ENCODE measurements around the gene IDH3B. TPM values are rescaled to one million over a fixed set of nuclear protein-coding genes. Genes with fewer than 3 reads are reported as not detected.
"Not testable (repeated sequence)": the region's sequence is repeated elsewhere in the genome, so short reads cannot be mapped to it uniquely, and the experiment has no call there.

The IDH3B gene
- total RNA-seq, 8 experiments from 2014 or later, result 53.1 to 119 (median 74.9) TPM

DNA sequence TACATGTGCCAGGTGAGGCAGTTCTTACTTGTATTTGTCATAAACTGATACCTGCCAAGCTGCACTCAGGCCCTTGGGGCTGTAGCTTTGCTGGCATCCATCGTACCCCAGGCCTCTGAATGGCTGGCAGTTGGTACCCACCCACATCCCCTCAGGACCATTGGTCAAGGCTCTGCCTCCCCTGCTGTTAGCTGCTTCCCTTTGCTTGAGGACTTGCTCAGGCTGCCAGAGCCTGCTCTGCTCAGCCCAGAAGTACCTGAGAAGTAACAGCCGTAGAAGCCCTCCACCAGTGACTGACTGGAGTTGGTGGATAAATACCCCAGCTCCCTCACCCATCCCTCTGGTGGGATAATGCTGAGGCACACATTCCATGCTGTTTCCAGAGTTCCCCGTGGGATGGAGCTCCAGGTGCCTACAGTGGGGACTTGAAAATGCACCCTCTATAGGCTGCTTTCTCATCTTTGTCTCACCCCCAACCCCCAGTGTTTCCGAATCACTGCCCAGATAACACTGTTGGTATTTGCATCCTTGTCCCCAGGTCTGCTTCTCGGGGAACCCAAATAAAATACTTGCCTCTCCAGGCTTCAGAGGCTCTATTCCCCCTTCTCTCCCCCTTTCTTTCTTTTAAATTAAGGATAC, 35.9 kb upstream of the IDH3B start:
- ATAC-seq (replicated peaks in 6 of 8), result no peak
- H3K4me3 ChIP-seq, result no peak overlapping the region
- 32 to 90% (median 56%) methylated on average over 1 to 4 of the region's 5 CpGs; no CpG with 5 or more reads in 4 of the 10 experiments for WGBS, 10 experiments
- peaks cover 0 to 3% of the 10 kb centered on the region in 2 donors for H3K4me1 ChIP-seq (replicated peaks in 1 of 2)
- no peak overlapping the region for H3K27ac ChIP-seq
- in situ Hi-C loops (cut with MboI; ENCODE audit: low pct_unique_long_range_greater_than_20kb in 2 of 9, low sequenced_read_pairs in 9 of 9, unreplicated experiment in 9 of 9), result loop anchor here in 1 of 9 experiments (25.0 kb wide), 1 partner anchor 162 kb away; the partner anchor contains the start of gene PTPRA

DNA sequence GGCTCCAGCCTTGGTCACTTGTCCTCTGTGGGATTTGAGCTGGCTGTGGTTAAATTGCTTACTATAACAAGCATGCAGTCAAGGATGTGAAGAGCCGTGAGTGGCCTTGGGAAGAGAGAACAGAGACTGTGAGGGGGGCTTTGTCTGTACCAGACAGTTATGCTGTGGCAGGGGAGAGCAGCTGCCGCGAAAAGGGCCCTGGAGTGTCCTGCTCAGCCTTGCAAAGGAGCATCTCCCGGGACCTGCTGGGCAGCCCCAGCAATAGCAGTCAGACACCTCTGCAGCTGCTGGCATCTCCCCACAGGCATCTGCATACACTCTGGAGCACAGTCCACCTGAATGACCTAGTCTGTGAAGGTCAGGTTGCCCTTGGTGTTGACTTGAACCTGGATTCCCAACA, 34.9 kb upstream of the IDH3B start:
- Histone ChIP-seq H3K27ac (no peak overlapping the region), H3K4me1 (replicated peaks in 1 of 2) (peaks cover 3 to 7% of the 10 kb centered on the region in 2 donors), H3K4me3 (no peak overlapping the region)
- in situ Hi-C loops (cut with MboI; ENCODE audit: low pct_unique_long_range_greater_than_20kb in 2 of 9, low sequenced_read_pairs in 9 of 9, unreplicated experiment in 9 of 9), result loop anchor here in 1 of 9 experiments (25.0 kb wide), 1 partner anchor 163 kb away; the partner anchor contains the start of gene PTPRA
- ATAC-seq (replicated peaks in 6 of 8), result no peak
- 40 to 60% methylated on average over 1 of the region's 4 CpGs; no CpG with 5 or more reads in 8 of the 10 experiments for WGBS, 10 experiments

DNA sequence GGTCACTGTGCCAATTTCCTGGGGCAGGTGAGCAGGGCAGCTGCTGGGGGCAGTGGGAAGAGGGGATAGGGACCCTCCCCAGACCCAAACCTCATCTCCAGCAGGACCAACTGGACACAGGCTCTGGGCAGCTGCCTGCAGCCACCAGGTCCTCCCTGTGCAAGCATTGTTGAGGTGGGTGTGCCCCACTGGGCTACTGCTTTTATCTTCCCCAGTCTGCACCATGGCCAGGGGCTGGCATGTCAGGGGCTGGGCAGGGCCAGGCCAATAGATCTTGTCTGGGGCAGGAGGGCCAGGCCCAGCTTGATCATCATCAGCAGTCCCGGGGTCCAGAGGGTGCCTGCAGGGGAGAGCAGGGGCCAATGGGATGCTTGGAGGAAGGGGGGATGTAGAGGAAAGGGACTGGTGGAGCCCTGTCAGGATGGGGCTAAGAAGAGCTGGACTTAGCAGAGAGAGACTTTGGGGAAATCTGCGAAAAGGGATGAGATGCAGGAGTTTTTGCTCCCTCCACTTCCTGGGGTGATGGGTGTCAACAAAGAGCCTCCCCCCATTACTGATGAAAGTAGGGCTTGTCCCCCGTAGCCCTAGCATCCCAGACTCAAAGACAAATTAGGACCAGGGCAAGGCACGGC, 34.3 kb upstream of the IDH3B start:
- ATAC-seq (replicated peaks in 6 of 8), result peak in 3 of 8 experiments; percentile 44 to 69 (median 67)
- Histone ChIP-seq H3K27ac (no peak overlapping the region), H3K4me1 (replicated peaks in 1 of 2) (peaks cover 3 to 7% of the 10 kb centered on the region in 2 donors), H3K4me3 (no peak overlapping the region)
- WGBS, 10 experiments, result 0 to 80% (median 61%) methylated on average over 1 to 3 of the region's 4 CpGs; no CpG with 5 or more reads in 5 of the 10 experiments
- in situ Hi-C loops (cut with MboI; ENCODE audit: low pct_unique_long_range_greater_than_20kb in 2 of 9, low sequenced_read_pairs in 9 of 9, unreplicated experiment in 9 of 9), result loop anchor here in 1 of 9 experiments (25.0 kb wide), 1 partner anchor 164 kb away; the partner anchor contains the start of gene PTPRA

DNA sequence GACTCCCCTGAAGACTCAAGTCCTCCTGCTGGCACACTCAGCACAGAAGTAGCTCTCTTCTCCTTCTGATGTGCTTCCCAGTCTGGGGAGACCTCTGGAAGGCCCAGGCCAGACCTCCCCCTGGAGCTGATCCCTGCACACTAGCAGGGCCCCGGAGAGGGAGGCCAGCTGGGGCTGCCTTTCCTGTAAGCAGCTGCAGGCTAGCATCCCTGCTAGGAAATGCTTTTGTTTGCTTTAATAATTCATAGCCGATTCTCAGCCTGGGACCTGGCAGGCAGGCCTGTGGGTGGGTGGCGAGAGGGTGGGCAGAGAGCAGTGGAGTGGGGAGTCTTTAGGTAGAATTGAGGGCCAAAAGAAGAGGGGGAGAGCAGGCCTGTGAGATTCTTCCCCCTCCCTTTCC, 33.8 kb upstream of the IDH3B start:
- ATAC-seq (replicated peaks in 6 of 8), result peak in 3 of 8 experiments; percentile 19 to 77 (median 48)
- in situ Hi-C loops (cut with MboI; ENCODE audit: low pct_unique_long_range_greater_than_20kb in 2 of 9, low sequenced_read_pairs in 9 of 9, unreplicated experiment in 9 of 9), result loop anchor here in 1 of 9 experiments (25.0 kb wide), 1 partner anchor 165 kb away; the partner anchor contains the start of gene PTPRA
- WGBS, 10 experiments, result 0 to 100% (median 60%) methylated on average over 1 of the region's 3 CpGs; no CpG with 5 or more reads in 5 of the 10 experiments
- Histone ChIP-seq H3K4me3 (no peak overlapping the region), H3K4me1 (replicated peaks in 1 of 2) (peaks cover 3 to 7% of the 10 kb centered on the region in 2 donors), H3K27ac (no peak overlapping the region)

DNA sequence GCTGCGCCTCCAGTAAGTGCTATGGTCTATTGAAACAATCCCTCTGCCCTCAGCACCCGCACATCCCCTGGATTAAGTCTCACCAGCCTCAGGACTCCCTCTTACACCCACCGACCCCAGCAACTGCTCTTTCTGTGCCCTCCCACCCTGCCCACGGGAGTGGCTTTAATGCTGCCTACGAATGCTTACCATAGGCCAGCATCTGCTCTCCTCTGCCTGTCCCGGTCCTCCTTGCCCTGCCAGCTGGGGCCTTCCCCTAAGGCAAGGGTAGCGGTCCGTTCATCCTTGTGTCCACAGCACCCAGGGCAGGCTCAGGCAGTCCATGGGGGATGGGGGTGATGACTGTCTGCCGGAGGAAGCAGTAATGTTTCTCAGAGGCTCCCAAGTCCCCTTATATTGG, 32.6 kb upstream of the IDH3B start:
- Histone ChIP-seq H3K4me3 (no peak overlapping the region), H3K27ac (no peak overlapping the region), H3K4me1 (replicated peaks in 1 of 2) (peaks cover 7 to 10% of the 10 kb centered on the region in 2 donors)
- ATAC-seq (replicated peaks in 6 of 8), result peak in 1 of 8 experiments; percentile 7
- in situ Hi-C loops (cut with MboI; ENCODE audit: low pct_unique_long_range_greater_than_20kb in 2 of 9, low sequenced_read_pairs in 9 of 9, unreplicated experiment in 9 of 9), result loop anchor here in 1 of 9 experiments (25.0 kb wide), 1 partner anchor 166 kb away; the partner anchor contains the start of gene PTPRA
- 80 to 100% (median 81%) methylated on average over 1 to 5 of the region's 9 CpGs; no CpG with 5 or more reads in 5 of the 10 experiments for WGBS, 10 experiments

DNA sequence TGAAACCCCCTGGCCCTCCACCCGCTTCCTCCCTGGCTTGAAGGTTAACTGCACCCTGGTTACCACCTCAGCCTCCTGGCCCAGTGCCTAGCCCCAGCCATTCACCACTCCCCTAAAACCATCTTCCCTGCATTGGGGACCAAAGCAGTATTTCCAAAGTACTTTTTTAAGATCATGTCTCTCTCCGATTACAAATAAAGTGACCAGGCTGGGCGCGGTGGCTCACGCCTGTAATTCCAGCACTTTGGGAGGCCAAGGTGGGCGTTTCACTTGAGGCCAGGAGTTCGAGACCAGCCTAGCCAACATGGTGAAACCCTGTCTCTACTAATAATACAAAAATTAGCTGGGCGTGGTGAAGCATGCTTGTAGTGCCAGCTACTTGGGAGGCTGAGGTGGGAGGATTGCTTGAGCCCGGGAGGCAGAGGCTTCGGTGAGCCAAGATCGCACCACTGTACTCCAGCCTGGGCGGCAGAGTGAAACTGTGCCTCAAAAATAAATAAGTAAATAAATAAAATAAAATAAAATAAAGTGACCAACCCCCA, 32.0 kb upstream of the IDH3B start:
- not testable (repeated sequence) for ATAC-seq (replicated peaks in 6 of 8); H3K27ac ChIP-seq; H3K4me3 ChIP-seq
- in situ Hi-C loops (cut with MboI; ENCODE audit: low pct_unique_long_range_greater_than_20kb in 2 of 9, low sequenced_read_pairs in 9 of 9, unreplicated experiment in 9 of 9), result loop anchor here in 1 of 9 experiments (25.0 kb wide), 1 partner anchor 166 kb away; the partner anchor contains the start of gene PTPRA
- 70 to 100% (median 95%) methylated on average over 2 to 6 of the region's 12 CpGs; no CpG with 5 or more reads in 2 of the 10 experiments for WGBS, 10 experiments
- H3K4me1 ChIP-seq (replicated peaks in 1 of 2), result peaks cover 7 to 12% of the 10 kb centered on the region in 2 donors

DNA sequence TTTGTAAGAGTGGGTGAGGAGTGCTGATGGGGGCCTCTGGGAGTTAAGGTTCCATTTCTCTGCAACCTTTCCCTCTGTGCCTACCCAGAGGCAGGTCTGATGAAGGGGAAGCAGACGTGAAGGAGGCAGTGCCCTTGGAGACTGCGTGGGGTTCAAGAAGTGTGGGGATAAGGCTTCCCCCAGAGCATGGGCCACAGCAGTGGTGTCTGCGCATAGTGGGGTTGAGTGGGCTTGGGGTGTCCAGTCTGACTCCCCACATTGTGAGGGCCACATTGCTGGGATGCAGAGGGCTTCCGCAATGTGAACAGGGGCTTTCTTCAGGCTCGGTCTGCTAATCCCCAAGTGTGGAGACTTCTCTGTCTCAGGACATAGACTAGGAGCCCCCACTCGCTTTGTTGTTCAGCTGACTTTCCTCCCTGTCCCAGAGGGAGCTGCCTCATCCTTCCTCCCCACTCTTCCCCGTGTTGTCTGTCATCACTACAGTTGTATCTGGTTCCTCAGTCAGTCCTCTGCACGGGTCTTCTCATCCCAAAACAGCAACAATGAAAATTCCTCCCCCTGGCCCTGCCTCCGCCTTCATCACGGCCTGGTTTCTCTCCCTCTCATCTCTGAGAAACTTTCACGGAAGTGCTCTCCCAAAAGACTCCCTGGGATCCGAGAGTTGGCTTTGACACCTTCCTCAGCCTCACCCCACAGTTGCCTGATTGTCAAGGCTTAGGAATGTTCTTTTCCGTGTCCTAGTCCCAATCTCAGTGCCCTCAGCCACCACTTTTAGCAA, 31.4 kb upstream of the IDH3B start:
- in situ Hi-C loops (cut with MboI; ENCODE audit: low pct_unique_long_range_greater_than_20kb in 2 of 9, low sequenced_read_pairs in 9 of 9, unreplicated experiment in 9 of 9), result loop anchor here in 1 of 9 experiments (25.0 kb wide), 1 partner anchor 167 kb away; the partner anchor contains the start of gene PTPRA
- 45 to 100% (median 56%) methylated on average over 1 to 10 of the region's 13 CpGs; no CpG with 5 or more reads in 1 of the 10 experiments for WGBS, 10 experiments
- Histone ChIP-seq H3K27ac (no peak overlapping the region), H3K4me3 (no peak overlapping the region), H3K4me1 (replicated peaks in 1 of 2) (peaks cover 7 to 12% of the 10 kb centered on the region in 2 donors)
- no peak for ATAC-seq (replicated peaks in 6 of 8)

DNA sequence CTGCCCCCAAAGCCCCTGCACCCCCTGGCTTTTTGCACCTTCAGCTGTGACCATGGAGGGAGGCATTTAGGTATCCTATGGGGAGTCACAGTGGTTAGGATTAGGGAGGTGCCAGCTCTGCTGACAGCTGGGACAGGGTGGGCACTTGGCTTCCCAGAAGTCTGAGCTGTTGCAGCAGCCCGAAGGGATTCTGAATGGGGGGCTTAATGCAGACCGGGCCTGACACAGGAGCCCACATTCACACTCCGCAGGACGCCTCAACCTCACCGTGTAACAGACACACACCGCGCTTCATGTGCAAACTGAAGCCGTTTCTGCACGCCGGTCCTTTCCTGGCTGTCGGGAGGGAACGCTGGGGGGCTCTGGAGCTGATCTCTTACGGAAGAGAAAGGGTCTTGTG, 30.5 kb upstream of the IDH3B start:
- in situ Hi-C loops (cut with MboI; ENCODE audit: low pct_unique_long_range_greater_than_20kb in 2 of 9, low sequenced_read_pairs in 9 of 9, unreplicated experiment in 9 of 9), result loop anchor here in 1 of 9 experiments (25.0 kb wide), 1 partner anchor 168 kb away; the partner anchor contains the start of gene PTPRA
- ATAC-seq (replicated peaks in 6 of 8), result no peak
- no peak overlapping the region for H3K27ac ChIP-seq
- 10 to 84% (median 36%) methylated on average over 1 to 11 of the region's 13 CpGs; no CpG with 5 or more reads in 1 of the 10 experiments for WGBS, 10 experiments
- peaks cover 7 to 12% of the 10 kb centered on the region in 2 donors for H3K4me1 ChIP-seq (replicated peaks in 1 of 2)
- H3K4me3 ChIP-seq, result peak overlapping the region in 2 of 5 donors; percentile 3 to 66

DNA sequence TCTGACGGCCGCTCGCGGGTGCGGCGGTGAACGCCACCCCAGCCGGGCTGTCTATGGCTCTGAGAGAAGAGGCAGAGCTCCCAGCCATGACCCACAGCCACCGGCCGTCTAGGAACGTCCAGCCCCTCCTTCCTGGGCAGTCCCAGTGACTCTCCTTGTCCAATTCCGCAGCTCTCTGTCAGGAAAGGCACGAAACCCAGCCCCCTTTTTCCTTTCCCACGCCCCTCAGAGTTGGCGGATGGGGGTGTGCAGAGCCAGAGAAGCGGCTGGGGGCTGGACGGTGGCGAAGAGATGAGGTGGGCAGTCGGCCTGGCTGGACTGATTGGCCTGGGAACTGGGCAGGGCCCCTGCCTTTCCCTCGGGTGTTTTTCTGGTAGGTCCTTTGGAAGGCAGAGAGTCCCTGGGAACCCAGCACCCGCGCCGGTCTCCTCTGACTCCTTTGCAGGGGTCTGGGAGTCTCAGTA, 30.0 kb upstream of the IDH3B start:
- H3K4me3 ChIP-seq, result peak overlapping the region; percentile 54 to 93 (median 71)
- no peak overlapping the region for H3K27ac ChIP-seq
- 5 to 92% methylated on average over 2 to 4 of the region's 23 CpGs; no CpG with 5 or more reads in 8 of the 10 experiments for WGBS, 10 experiments
- H3K4me1 ChIP-seq (replicated peaks in 1 of 2), result peaks cover 7 to 12% of the 10 kb centered on the region in 2 donors
- no peak for ATAC-seq (replicated peaks in 6 of 8)
- in situ Hi-C loops (cut with MboI; ENCODE audit: low pct_unique_long_range_greater_than_20kb in 2 of 9, low sequenced_read_pairs in 9 of 9, unreplicated experiment in 9 of 9), result loop anchor here in 1 of 9 experiments (25.0 kb wide), 1 partner anchor 168 kb away; the partner anchor contains the start of gene PTPRA

DNA sequence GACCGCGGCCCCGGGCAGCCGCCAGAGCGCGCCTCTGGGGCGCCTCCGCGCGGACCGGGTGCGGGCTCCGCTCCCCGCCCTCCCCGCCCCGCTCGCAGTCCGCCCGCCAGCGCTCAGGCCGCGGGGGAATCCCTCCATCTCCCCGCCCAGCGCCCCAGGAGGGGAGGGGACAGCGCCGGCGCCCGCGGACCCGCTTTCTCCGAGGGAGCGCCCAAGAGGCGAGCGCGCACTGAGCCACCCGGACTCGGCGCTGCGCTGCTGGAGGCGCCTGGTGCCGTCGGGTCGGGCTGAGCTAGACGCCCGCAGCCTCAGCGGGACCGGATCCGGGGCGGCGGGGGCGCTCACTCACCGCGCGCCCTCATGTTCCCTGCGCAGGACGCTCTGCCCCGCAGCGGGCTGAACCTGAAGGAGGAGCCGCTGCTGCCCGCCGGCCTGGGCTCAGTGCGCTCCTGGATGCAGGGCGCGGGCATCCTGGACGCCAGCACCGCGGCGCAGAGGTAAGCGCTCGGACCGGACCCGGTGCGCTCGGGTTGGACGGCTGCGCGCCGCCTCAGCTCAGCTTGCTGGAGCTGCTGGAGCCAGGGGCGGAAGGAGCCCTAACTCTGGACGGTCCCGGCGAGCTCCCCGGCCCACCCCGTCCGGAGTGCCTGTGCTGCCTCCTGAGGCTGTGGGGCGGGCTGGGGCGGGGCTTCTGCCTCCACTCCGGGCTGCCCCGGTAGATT, 29.4 kb upstream of the IDH3B start:
- peak overlapping the region; percentile 71 to 93 for H3K27ac ChIP-seq
- 4 to 15% (median 7%) methylated on average over 4 to 19 of the region's 89 CpGs; no CpG with 5 or more reads in 7 of the 10 experiments for WGBS, 10 experiments
- H3K4me1 ChIP-seq (replicated peaks in 1 of 2), result peaks cover 7 to 12% of the 10 kb centered on the region in 2 donors
- peak; percentile 15 to 77 (median 70) for ATAC-seq (replicated peaks in 6 of 8)
- in situ Hi-C loops (cut with MboI; ENCODE audit: low pct_unique_long_range_greater_than_20kb in 2 of 9, low sequenced_read_pairs in 9 of 9, unreplicated experiment in 9 of 9), result loop anchor here in 1 of 9 experiments (25.0 kb wide), 1 partner anchor 169 kb away; the partner anchor contains the start of gene PTPRA
- peak overlapping the region; percentile 54 to 93 (median 71) for H3K4me3 ChIP-seq

DNA sequence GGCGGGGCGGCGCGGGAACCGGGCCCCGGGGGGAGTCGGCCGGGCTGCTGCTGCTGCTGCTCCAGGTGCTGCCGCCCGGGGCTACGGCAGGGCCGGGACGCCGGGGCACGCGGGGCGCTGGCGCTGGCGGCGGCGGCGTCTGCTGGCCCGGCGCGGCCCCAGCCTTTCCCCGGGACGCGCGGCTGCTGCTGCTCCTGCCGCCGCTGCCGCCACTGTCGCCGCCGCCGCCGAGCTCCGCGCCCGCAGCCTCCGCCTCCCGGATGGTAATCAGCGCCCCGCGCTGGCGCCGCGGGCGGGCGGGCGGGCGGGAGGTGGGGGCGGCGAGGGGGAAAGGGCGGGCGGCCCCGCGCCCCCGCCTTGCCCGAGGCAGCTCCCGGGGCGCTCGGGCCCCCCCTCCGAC, 28.9 kb upstream of the IDH3B start:
- in situ Hi-C loops (cut with MboI; ENCODE audit: low pct_unique_long_range_greater_than_20kb in 2 of 9, low sequenced_read_pairs in 9 of 9, unreplicated experiment in 9 of 9), result loop anchor here in 1 of 9 experiments (25.0 kb wide), 1 partner anchor 169 kb away; the partner anchor contains the start of gene PTPRA
- Histone ChIP-seq H3K27ac (peak overlapping the region; percentile 71 to 93), H3K4me1 (replicated peaks in 1 of 2) (peaks cover 7 to 12% of the 10 kb centered on the region in 2 donors), H3K4me3 (peak overlapping the region; percentile 54 to 93 (median 71))
- no CpG with 5 or more reads among the region's 64 CpGs for WGBS, 10 experiments
- ATAC-seq (replicated peaks in 6 of 8), result peak in 3 of 8 experiments; percentile 12 to 46 (median 13)

All from motor neuron (in vitro differentiated cells).